B cell (primary cell): ENCODE measurements around the gene PCSK2. TPM values are rescaled to one million over a fixed set of nuclear protein-coding genes. Genes with fewer than 3 reads are reported as not detected.

Source experiments
- ATAC-seq: fragments of 200-7000 bp; cut with Tn5 transposase; one replicate; pipeline ENCODE4 v1.10.0; 2021; ENCODE audit warnings: low read depth, mild to moderate bottlenecking, moderate number of reproducible peaks, moderate library complexity
- CTCF ChIA-PET: fragments of 350-600 bp; sonication (Branson Sonifier 250); formaldehyde crosslinking; loops from one replicate; lab custom pipeline; 2021; ENCODE audit warnings: antibody characterized with exemption, inconsistent platforms; lab: Charles Lee
- POLR2A ChIA-PET: fragments of 350-600 bp; sonication (Branson Sonifier 250); formaldehyde crosslinking; loops from one replicate; lab custom pipeline; 2021; ENCODE audit warnings: antibody characterized with exemption; lab: Charles Lee
- DNase-seq: peaks from one replicate; pipeline ENCODE4 v3.0.0; 2013
- H2AFZ ChIP-seq: 2 replicates; pipeline ENCODE4 v1.6.1; 2012; ENCODE audit warnings: mild to moderate bottlenecking, low read depth, low read length; ENCODE audit not compliant: insufficient read depth, poor library complexity, severe bottlenecking
- H3K27ac ChIP-seq, 2 donors: 1 replicate in 1 of 2; 2 replicates in 1 of 2; pipeline ENCODE4 v1.5.1; 2012 to 2013; ENCODE audit warnings: low read length in 2 of 2, mild to moderate bottlenecking in 2 of 2, moderate library complexity in 1 of 2
- H3K27me3 ChIP-seq, 4 experiments: fragments of 200-600 bp in 1 of 4; sonication (generic) in 1 of 4; replicated peaks in 1 of 4; 1 replicate in 2 of 4; 2 replicates in 2 of 4; pipeline versions ENCODE4 v1.6.1 to v1.7.0; 2013 to 2016; ENCODE audit warnings: low read length in 3 of 4, mild to moderate bottlenecking in 2 of 4, mixed read lengths in 1 of 4, moderate library complexity in 1 of 4; ENCODE audit not compliant: insufficient read depth in 4 of 4, control insufficient read depth in 3 of 4; ENCODE audit errors: control extremely low read depth in 1 of 4
- H3K36me3 ChIP-seq, 2 experiments: replicated peaks in 1 of 2; 1 replicate in 1 of 2; 2 replicates in 1 of 2; pipeline versions ENCODE4 v1.6.1 to v1.7.1; 2013; ENCODE audit warnings: low read length in 1 of 2; ENCODE audit not compliant: insufficient read depth in 2 of 2, control insufficient read depth in 1 of 2; ENCODE audit errors: control extremely low read depth in 1 of 2, extremely low read depth in 1 of 2
- H3K4me1 ChIP-seq, 2 donors: fragments of 200-600 bp in 1 of 2; sonication (generic) in 1 of 2; 1 replicate in 1 of 2; 2 replicates in 1 of 2; pipeline versions ENCODE4 v1.5.1 to v1.6.1; 2013 to 2017; ENCODE audit warnings: low read length in 2 of 2; ENCODE audit not compliant: control insufficient read depth in 2 of 2, insufficient read depth in 2 of 2
- H3K4me2 ChIP-seq: replicated peaks from 2 replicates; pipeline ENCODE3; 2012; ENCODE audit warnings: mild to moderate bottlenecking, low read depth, low read length; ENCODE audit not compliant: poor library complexity, severe bottlenecking
- H3K4me3 ChIP-seq, 5 experiments: fragments of 200-600 bp in 1 of 5; sonication (generic) in 1 of 5; 1 replicate in 3 of 5; 2 replicates in 2 of 5; pipeline versions ENCODE4 v1.5.1 to v1.7.0; 2011 to 2016; ENCODE audit warnings: low read length in 4 of 5, mild to moderate bottlenecking in 4 of 5, low read depth in 2 of 5, control low read depth in 1 of 5, moderate library complexity in 1 of 5; ENCODE audit not compliant: insufficient read depth in 1 of 5; ENCODE audit errors: control extremely low read depth in 1 of 5, extremely low read depth in 1 of 5
- H3K79me2 ChIP-seq: fragments of 200-600 bp; sonication (generic); one replicate; pipeline ENCODE4 v1.6.0; 2016; ENCODE audit warnings: low read length; ENCODE audit not compliant: control insufficient read depth, insufficient read depth
- H3K9ac ChIP-seq: fragments of 200-600 bp; sonication (generic); 2 replicates; pipeline ENCODE4 v1.6.1; 2017; ENCODE audit warnings: mild to moderate bottlenecking, low read length, moderate library complexity
- H3K9me3 ChIP-seq, 3 donors: one replicate each; pipeline versions ENCODE4 v1.6.1 to v1.7.1; 2013; ENCODE audit warnings: low read length in 2 of 3; ENCODE audit not compliant: control insufficient read depth in 2 of 3, insufficient read depth in 1 of 3; ENCODE audit errors: control extremely low read depth in 1 of 3
- H4K20me1 ChIP-seq: 2 replicates; pipeline ENCODE4 v1.6.0; 2012; ENCODE audit warnings: mild to moderate bottlenecking, low read length; ENCODE audit not compliant: insufficient read depth, control insufficient read depth, poor library complexity, severe bottlenecking
- H3K27ac Mint-ChIP-seq: one replicate; pipeline ENCODE4 v1.8.0; 2021; ENCODE audit warnings: mixed read lengths
- H3K27me3 Mint-ChIP-seq: one replicate; pipeline ENCODE4 v1.8.0; 2021; ENCODE audit warnings: mixed read lengths
- H3K4me1 Mint-ChIP-seq: one replicate; pipeline ENCODE4 v1.8.0; 2021; ENCODE audit warnings: mixed read lengths
- H3K4me3 Mint-ChIP-seq: one replicate; pipeline ENCODE4 v1.8.0; 2021; ENCODE audit warnings: mixed read lengths
- H3K9me3 Mint-ChIP-seq: one replicate; pipeline ENCODE4 v1.8.0; 2022; ENCODE audit warnings: mixed read lengths; ENCODE audit not compliant: insufficient read depth
- EZH2 ChIP-seq: IDR thresholded peaks from 2 replicates; pipeline ENCODE4 v1.6.1; 2012; ENCODE audit warnings: borderline replicate concordance, low read depth, mild to moderate bottlenecking, moderate library complexity, low read length; ENCODE audit not compliant: insufficient read depth, poor library complexity, severe bottlenecking
- WGBS: methylation state at CpG from one replicate; pipeline ENCODE4 v1.1.5; 2013; ENCODE audit warnings: missing lambda C conversion rate; ENCODE audit not compliant: insufficient coverage; 5-methylcytosine and 5-hydroxymethylcytosine counted together
- intact Hi-C: fragments of 100-400 bp; cut with micrococcal nuclease; formaldehyde crosslinking; loops from one replicate; pipeline ENCODE4 v1.10.0; 2022
- polyA plus RNA-seq: library from polyadenylated mRNA; depleted of rRNA; stranded (reverse); fragments of >200 nt; gene quantifications from 2 replicates; pipeline ENCODE4 v1.2.3, GENCODE V29; 2012
- total RNA-seq, 2 donors: library from RNA; stranded (reverse); fragments of 120-200 nt in 1 of 2; gene quantifications; 1 replicate in 1 of 2; 2 replicates in 1 of 2; pipeline versions ENCODE4 v1.2.3 to v1.2.4, GENCODE V29; 2013 to 2022
- TF ChIP-seq, protein P1 (sequence below): fragments of 200-600 bp; IDR thresholded peaks from one replicate; pipeline ENCODE4 v1.8.0; 2022; ENCODE audit warnings: antibody characterized with exemption, mild to moderate bottlenecking

The PCSK2 gene
- total and polyA plus RNA-seq, 2 donors (not counting 1 experiment from before 2014, with no cell fraction given) = not detected

DNA sequence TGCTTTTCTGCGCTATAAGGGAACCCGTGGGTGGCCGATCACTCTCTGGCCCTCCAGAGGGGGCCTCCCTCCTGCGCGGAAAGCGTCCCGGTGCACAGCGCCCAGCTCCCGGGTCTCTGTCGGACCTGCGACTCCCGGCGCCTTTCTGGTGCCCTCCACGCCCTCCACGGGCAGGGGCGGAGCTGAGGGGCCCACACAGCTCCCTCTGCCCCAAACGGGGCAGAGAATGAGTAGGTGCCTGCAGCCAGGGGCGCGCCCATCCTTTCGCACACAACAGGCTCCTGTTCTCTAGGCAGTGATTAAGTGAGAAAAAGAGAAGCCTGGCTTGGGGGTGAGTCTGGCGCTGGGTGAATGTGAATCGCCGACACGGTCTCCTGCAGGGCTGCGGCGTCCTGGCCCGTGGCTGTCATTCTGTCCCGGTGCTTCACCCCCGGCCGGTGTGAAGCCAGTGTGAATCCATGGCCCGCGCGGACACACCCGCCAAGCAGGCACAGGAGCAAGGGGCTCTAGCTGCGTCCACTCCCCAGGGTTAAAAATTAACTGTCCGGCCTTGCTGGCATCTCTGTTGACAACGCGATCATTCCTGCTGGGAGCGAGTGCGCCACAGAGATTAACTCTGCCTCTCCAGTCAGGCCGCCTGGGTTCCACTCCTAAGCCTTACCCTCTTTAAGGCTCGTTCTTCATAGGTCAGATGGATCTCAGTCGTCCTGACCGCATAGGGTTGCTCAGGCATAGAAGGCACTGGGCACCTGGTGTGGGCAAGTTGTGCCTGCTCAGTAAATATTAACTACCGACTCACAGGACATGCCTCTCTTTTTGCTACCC is 88.8 kb downstream of the PCSK2 start:
- H3K27me3 ChIP-seq = peaks cover 0 to 17% (median 9%) of the 10 kb centered on the region in 4 experiments
- H3K4me1 Mint-ChIP-seq = no peaks in the 10 kb centered on the region
- H3K27ac Mint-ChIP-seq = no peak overlapping the region
- H3K9me3 ChIP-seq = peaks cover 0 to 8% (median 0%) of the 10 kb centered on the region in 3 donors
- H3K9me3 Mint-ChIP-seq = no peaks in the 10 kb centered on the region
- peaks cover 40% of the 10 kb centered on the region for H3K27me3 Mint-ChIP-seq
- H3K4me1 ChIP-seq = no peaks in the 10 kb centered on the region
- no peak for DNase-seq
- TF ChIP-seq, protein P1, sequence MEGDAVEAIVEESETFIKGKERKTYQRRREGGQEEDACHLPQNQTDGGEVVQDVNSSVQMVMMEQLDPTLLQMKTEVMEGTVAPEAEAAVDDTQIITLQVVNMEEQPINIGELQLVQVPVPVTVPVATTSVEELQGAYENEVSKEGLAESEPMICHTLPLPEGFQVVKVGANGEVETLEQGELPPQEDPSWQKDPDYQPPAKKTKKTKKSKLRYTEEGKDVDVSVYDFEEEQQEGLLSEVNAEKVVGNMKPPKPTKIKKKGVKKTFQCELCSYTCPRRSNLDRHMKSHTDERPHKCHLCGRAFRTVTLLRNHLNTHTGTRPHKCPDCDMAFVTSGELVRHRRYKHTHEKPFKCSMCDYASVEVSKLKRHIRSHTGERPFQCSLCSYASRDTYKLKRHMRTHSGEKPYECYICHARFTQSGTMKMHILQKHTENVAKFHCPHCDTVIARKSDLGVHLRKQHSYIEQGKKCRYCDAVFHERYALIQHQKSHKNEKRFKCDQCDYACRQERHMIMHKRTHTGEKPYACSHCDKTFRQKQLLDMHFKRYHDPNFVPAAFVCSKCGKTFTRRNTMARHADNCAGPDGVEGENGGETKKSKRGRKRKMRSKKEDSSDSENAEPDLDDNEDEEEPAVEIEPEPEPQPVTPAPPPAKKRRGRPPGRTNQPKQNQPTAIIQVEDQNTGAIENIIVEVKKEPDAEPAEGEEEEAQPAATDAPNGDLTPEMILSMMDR = no peak
- no peak for TF ChIP-seq EZH2
- H3K4me2 ChIP-seq = no peak overlapping the region
- H3K79me2 ChIP-seq = no peaks in the 10 kb centered on the region
- H2AFZ ChIP-seq = no peak overlapping the region
- no peak overlapping the region for H3K4me3 ChIP-seq
- no peaks in the 10 kb centered on the region for H3K36me3 ChIP-seq
- no peak overlapping the region for H3K9ac ChIP-seq
- H4K20me1 ChIP-seq = no peaks in the 10 kb centered on the region
- ATAC-seq = no peak
- POLR2A ChIA-PET = no interaction called here
- CTCF ChIA-PET = no interaction called here
- intact Hi-C loops = no loop called here
- no peak overlapping the region for H3K27ac ChIP-seq
- no peak overlapping the region for H3K4me3 Mint-ChIP-seq
- 20% methylated on average over 44 of the region's 45 CpGs for WGBS

DNA sequence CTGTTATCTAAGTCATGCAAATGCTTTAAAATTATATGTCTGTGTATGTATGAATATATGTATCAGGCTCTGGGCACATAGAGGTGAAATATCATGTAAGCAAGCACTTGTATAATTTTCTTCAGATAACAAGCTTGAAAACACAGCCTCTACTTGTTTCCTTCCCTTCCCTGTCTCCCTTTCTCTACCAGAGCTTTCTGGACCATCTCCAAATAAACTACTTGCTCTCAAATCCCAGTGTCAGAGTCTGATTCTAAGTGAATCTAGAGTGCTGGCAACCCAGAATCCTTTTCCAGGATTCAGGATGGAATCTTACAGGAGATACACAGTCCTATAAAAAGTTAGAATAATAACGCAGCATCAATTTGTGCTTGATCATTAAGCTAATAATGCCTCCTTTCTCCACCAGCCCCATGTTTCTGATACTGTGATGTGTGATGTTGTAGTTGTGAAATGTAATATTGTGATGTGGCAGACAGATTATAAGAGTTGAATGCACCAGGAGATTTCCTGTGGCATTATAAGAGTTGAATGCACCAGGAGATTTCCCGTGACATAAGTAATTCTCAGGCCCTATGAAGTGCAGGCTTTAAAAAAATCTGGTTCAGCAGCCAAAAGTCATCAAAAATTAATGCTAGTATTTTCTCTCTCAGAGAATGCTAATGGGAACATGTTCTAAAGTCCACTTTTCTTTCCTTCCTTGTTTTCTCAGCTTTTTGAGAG is 89.6 kb downstream of the PCSK2 start:
- H4K20me1 ChIP-seq = no peaks in the 10 kb centered on the region
- H3K9ac ChIP-seq = no peak overlapping the region
- peaks cover 0 to 8% (median 0%) of the 10 kb centered on the region in 3 donors for H3K9me3 ChIP-seq
- no peak overlapping the region for H3K27ac ChIP-seq
- intact Hi-C loops = no loop called here
- no peak overlapping the region for H3K4me2 ChIP-seq
- ATAC-seq (no peak), DNase-seq (no peak)
- CTCF ChIA-PET = no interaction called here
- H3K4me3 ChIP-seq = no peak overlapping the region
- H3K9me3 Mint-ChIP-seq = no peaks in the 10 kb centered on the region
- 100% methylated on average over 1 of the region's 2 CpGs for WGBS
- POLR2A ChIA-PET = no interaction called here
- H3K27ac Mint-ChIP-seq = no peak overlapping the region
- no peak overlapping the region for H3K4me3 Mint-ChIP-seq
- TF ChIP-seq, protein P1 = no peak
- TF ChIP-seq EZH2 = no peak
- no peaks in the 10 kb centered on the region for H3K79me2 ChIP-seq
- H3K4me1 Mint-ChIP-seq = no peaks in the 10 kb centered on the region
- no peak overlapping the region for H2AFZ ChIP-seq
- H3K36me3 ChIP-seq = no peaks in the 10 kb centered on the region
- peaks cover 40% of the 10 kb centered on the region for H3K27me3 Mint-ChIP-seq
- H3K27me3 ChIP-seq = peaks cover 0 to 17% (median 9%) of the 10 kb centered on the region in 4 experiments
- no peaks in the 10 kb centered on the region for H3K4me1 ChIP-seq
